ENCODE data around the gene FAT4.

- TF ChIP-seq CTCF (IDR thresholded peaks at IDR 0.05; ENCODE audit: low read depth, low read length): no peak
- no peak for TF ChIP-seq EZH2phosphoT487 (IDR thresholded peaks at IDR 0.05; ENCODE audit: low read depth)
These were observed 1.6 kb downstream of the FAT4 start for GRCh38 chr4:125316401-125316790.
